ENCODE measurements around the gene SNRNP70.

SNRNP70 gene

GRCh38 chr19:49085868-49086232, 599 bp downstream of the SNRNP70 start:
- DNase-seq (ENCODE audit: low spot score): no peak
- no peak for TF ChIP-seq CTCF (IDR thresholded peaks at IDR 0.05)
- Histone ChIP-seq H3K4me3 (peak overlapping the region; percentile 92), H3K27ac (peak overlapping the region; percentile 70 to 94)

- TF ChIP-seq CTCF (IDR thresholded peaks at IDR 0.05): no peak
- Histone ChIP-seq H3K4me3 (peak overlapping the region; percentile 92), H3K27ac (peak overlapping the region in 1 of 2 donors; percentile 70)
- DNase-seq (ENCODE audit: low spot score): no peak
Measured at GRCh38 chr19:49086296-49086695, 1.0 kb downstream of the SNRNP70 start.

GRCh38 chr19:49091391-49092038, 6.3 kb downstream of the SNRNP70 start:
- no peak for DNase-seq (ENCODE audit: low spot score)
- H3K27ac ChIP-seq: no peak overlapping the region
- TF ChIP-seq CTCF (IDR thresholded peaks at IDR 0.05): no peak
- no peak overlapping the region for H3K4me3 ChIP-seq

GRCh38 chr19:49092686-49093085, 7.4 kb downstream of the SNRNP70 start:
- H3K27ac ChIP-seq: no peak overlapping the region
- no peak for TF ChIP-seq CTCF (IDR thresholded peaks at IDR 0.05)
- no peak overlapping the region for H3K4me3 ChIP-seq
- no peak for DNase-seq (ENCODE audit: low spot score)

- H3K27ac ChIP-seq: no peak overlapping the region
Measured at GRCh38 chr19:49094505-49095482, 9.5 kb downstream of the SNRNP70 start.

GRCh38 chr19:49097453-49098288, 12.4 kb downstream of the SNRNP70 start:
- H3K27ac ChIP-seq: no peak overlapping the region
- no peak overlapping the region for H3K4me3 ChIP-seq
- peak; percentile 95 for TF ChIP-seq CTCF (IDR thresholded peaks at IDR 0.05)
- no peak for DNase-seq (ENCODE audit: low spot score)

More at GRCh38 chr19:49094505-49095482, 9.5 kb downstream of the SNRNP70 start:
- TF ChIP-seq CTCF (IDR thresholded peaks at IDR 0.05): no peak
- DNase-seq (ENCODE audit: low spot score): no peak
- no peak overlapping the region for H3K4me3 ChIP-seq

Measured in coronary artery (tissue), 2 donors.